Activated CD8-positive, alpha-beta memory T cell treated with anti-CD3 and anti-CD28 coated beads for 36 hours (primary cell): ENCODE data around the gene RPS4Y1. TPM values are rescaled to one million over a fixed set of nuclear protein-coding genes. Genes with fewer than 3 reads are reported as not detected.
"Not testable (repeated sequence)": the region's sequence is repeated elsewhere in the genome, so short reads cannot be mapped to it uniquely, and the experiment has no call there.

Experiments
- CTCF ChIA-PET: fragments of 350-600 bp; sonication (Branson Sonifier 250); formaldehyde crosslinking; loops from one replicate; lab custom pipeline; 2021; ENCODE audit warnings: antibody characterized with exemption; lab: Charles Lee
- POLR2A ChIA-PET: fragments of 350-600 bp; sonication (Branson Sonifier 250); formaldehyde crosslinking; loops from one replicate; lab custom pipeline; 2021; ENCODE audit warnings: antibody characterized with exemption; lab: Charles Lee
- total RNA-seq, 2 experiments: library from RNA; stranded (reverse); gene quantifications; one replicate each; pipeline ENCODE4 v1.2.3, GENCODE V29; 2021

Gene RPS4Y1
- total RNA-seq: 100 to 1,000 TPM; 319 to 331 TPM

DNA sequence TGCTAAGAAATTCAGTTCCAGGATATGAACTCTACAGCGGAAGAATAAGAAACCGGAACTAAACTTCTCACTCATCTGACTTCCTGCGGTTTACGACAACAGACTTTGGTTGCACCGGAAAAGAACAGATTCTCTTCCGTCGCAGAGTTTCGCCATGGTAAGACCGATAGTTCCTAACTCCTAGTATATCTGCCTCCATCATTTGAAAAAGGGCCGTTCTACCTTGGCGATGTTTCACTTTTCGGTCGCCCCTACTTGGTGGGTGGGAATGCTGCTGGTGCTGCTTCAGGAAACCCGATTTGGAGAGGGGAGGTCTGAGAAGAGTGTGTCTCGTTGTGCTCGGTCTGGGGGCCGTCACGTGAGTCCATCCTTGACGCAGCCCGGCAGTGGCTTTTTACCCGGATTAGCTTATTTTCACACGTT is at the start of gene RPS4Y1:
Gene RPS4Y1 (plus strand): TSS at position 132 of the 423 bp plus-strand sequence. CDS start 23 bp downstream, at position 155.
- ChIA-PET CTCF (no interaction called here), POLR2A (no interaction called here)

DNA sequence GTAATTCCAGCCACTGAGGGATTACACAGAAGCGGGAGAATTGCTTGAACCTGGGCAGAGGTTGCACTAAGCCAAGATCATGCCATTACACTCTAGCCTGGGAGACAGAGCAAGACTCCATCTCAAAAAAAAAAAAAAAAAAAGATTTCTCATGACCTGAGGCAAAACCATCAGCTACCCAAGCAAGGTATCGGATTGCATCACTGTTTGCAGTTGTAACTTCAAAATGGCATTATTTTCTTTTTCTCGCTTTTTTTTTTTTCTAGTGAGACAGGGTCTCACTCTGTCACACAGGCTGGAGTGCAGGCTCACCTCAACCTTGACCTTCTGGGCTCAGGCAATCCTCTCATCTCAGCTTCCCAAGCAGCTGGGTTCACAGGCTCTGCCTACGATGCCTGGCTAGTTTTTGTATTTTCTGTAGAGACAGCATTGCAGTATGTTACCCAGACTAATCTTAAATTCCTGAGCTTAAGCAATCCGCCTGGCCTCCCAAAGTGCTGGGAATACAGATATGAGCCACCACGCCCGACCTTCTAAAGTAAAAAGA is 44.4 kb upstream of the RPS4Y1 start:
- ChIA-PET POLR2A (no interaction called here), CTCF (no interaction called here)

GRCh38 chrY:2797991-2798390 is 43.4 kb upstream of the RPS4Y1 start:
- ChIA-PET CTCF (no interaction called here), POLR2A (no interaction called here)

- ChIA-PET POLR2A (no interaction called here), CTCF (no interaction called here)
These were observed 41.2 kb upstream of the RPS4Y1 start for GRCh38 chrY:2800246-2800645.

DNA sequence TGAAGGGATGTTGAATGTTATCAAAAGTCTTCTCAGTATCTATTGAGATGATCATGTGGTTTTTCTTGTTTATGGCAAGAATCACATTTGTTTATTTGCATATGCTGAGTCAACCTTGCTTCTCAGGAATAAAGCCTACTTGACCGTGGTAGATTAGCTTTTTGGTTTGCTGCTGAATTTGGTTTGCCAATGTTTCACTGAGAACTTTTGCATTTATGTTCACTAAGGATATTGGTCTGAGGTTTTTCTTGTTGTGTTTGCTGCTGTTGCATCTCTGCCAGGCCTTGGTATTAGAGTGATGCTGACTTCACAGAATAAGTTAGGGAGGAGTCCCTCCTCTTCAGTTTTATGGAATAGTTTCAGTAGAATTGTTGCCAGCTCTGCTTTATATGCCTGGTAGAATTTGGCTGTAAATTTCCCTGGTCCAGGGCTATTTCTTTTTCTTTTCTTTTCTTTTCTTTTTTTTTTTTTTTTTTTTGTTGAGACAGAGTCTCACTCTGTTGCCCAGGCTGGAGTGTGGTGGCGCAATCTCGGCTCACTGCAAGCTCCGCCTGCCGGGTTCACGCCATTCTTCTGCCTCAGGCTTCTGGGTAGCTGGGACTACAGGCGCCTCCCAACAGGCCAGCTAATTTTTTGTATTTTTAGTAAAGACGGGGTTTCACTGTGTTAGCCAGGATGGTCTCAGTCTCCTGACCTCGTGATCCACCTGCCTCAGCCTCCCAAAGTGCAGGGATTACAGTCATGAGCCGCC is 24.1 kb upstream of the RPS4Y1 start:
- POLR2A ChIA-PET, CTCF ChIA-PET: not testable (repeated sequence)

DNA sequence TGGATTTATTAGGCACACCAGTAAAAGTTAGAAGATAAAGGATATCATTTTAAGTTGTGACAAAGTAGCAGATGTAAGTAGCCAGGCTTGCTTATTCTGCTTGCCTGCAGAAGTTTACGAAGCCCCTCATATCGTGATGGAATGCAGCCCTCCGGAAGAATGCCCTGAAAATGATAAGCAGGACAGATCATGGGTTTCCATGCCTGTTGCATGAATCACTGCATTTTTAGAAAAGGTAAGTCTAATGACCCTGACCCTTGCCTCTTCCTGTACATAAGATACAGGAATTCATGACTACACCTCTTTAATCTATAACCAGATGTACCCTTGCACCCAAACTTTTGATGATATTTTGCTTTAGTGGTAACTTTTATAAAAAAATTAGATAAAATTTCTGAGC is 16.9 kb upstream of the RPS4Y1 start:
- ChIA-PET POLR2A (no interaction called here), CTCF (no interaction called here)

GRCh38 chrY:2828497-2828896 is 12.9 kb upstream of the RPS4Y1 start:
- ChIA-PET POLR2A (no interaction called here), CTCF (no interaction called here)

DNA sequence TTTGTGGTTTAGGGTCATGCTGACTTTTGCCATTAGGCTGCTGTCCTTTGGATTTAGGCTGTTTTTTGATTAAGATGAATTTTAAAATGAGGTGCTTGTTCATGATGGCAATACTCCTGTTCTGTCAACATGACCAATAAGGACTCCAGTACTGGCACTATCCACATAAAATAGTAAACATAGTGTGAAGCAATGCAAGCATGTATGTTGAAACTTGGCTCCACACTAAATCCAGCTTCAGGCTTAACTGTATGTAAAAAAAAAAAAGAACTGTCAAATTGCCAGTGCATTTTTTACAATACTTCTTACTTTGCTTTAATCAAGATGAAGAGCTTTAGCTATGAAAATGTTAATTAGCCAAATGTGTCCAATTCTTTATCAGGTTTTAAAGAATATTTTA is 6.2 kb upstream of the RPS4Y1 start:
- ChIA-PET CTCF (no interaction called here), POLR2A (no interaction called here)

GRCh38 chrY:2837078-2837477 is 4.3 kb upstream of the RPS4Y1 start:
- ChIA-PET CTCF (no interaction called here), POLR2A (no interaction called here)

DNA sequence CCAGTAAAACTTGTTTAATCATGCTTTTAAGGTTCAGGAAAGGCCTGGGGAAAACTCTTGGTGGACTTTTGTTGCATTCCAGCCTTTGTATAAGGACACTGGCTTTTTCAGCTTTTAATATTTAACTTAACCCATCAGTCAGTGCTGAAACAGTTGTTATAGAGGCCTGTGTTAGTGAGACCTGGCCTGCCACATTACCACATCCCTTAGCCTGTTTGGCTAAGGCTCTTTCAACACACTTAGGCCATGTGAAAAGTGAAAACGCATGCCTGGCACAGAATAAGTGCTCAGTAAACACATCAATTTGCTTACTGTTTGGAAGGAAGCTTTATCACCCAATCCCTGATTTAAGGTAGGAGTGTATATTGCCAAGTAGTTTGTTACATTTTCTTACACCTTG is 3.5 kb upstream of the RPS4Y1 start:
- ChIA-PET POLR2A (no interaction called here), CTCF (no interaction called here)

GRCh38 chrY:2846791-2847190 is 5.4 kb downstream of the RPS4Y1 start:
- ChIA-PET CTCF (no interaction called here), POLR2A (no interaction called here)

DNA sequence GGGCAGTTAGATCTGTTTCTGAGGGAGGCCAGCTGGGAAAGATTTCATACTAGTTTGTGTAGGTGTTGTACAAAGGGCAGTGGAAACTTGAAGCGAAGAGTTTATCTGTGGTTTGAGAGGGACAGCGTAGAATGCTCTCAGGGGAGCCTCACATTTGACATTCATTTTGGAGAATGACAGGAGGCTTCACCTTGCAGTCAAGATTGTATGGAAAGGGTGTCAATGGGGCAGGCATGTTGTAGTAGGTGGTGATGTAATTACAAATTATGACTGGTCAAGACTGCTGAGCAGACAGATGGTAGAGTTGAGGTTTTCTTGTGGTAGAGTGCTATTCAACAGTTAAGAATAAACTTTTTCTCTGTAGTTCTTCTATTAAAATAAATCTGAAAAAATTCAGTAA is 7.0 kb downstream of the RPS4Y1 start:
- CTCF ChIA-PET: no interaction called here
- POLR2A ChIA-PET: no interaction called here

GRCh38 chrY:2849368-2849767 is 8.0 kb downstream of the RPS4Y1 start:
- POLR2A ChIA-PET: no interaction called here

DNA sequence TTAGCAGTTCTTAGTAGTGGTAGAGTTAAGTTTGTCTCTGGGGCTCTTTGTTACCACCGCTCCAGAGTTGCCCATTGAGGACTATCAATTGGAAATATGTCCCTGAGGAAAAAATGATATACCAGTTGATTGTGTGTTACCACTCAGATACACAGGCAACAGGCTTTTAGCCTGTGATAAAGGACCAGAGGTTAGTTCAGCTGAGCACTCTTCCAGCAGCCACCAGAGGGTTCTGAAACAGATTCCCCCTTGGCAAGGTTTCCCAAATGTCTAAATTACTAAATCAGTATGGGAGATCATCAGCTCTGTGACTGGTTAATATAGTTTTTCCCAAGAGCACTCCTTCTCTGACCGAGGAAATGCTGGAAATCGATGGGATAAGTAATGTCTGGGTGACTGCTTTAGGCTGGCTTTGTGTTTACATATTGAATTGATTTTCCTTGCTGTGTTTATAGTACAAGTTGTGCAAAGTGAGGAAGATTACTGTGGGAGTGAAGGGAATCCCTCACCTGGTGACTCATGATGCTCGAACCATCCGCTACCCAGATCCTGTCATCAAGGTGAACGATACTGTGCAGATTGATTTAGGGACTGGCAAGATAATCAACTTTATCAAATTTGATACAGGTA is 12.9 kb downstream of the RPS4Y1 start:
- POLR2A ChIA-PET: no interaction called here
- CTCF ChIA-PET: no interaction called here

More at GRCh38 chrY:2849368-2849767, 8.0 kb downstream of the RPS4Y1 start:
- CTCF ChIA-PET: no interaction called here

GRCh38 chrY:2857068-2857467 is 15.7 kb downstream of the RPS4Y1 start:
- POLR2A ChIA-PET: no interaction called here

GRCh38 chrY:2857686-2858085 is 16.3 kb downstream of the RPS4Y1 start:
- POLR2A ChIA-PET: no interaction called here
- CTCF ChIA-PET: no interaction called here

More at GRCh38 chrY:2857068-2857467, 15.7 kb downstream of the RPS4Y1 start:
- CTCF ChIA-PET: no interaction called here

- ChIA-PET POLR2A (interaction anchor here (1.2 kb wide), 1 partner anchor 29 kb away, joined by 3 read pairs; no protein-coding TSS in a partner anchor), CTCF (no interaction called here)
These were observed 18.4 kb downstream of the RPS4Y1 start for GRCh38 chrY:2859782-2860181.

DNA sequence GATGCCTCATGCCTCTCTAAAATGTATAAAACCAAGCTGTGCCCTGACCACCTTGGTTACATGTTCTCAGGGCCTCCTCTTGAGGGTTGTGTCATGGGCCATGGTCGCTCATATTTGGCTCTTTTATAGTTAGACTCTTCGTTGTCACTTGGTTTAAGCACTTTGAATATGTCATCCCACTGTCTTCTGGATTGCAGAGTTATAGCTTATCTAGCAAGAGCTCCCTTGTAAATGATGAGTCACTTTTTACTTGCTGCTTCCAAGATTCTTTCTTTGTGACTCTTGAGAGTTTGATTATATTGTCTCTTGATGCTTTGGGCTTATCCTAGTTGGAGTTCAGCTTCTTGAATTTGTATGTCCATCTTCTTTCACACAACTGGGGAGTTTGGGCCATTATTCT is 19.1 kb downstream of the RPS4Y1 start:
- ChIA-PET CTCF (no interaction called here), POLR2A (no interaction called here)

- ChIA-PET POLR2A (no interaction called here), CTCF (interaction anchor here (0.5 kb wide), 1 partner anchor 16 kb away, joined by 3 read pairs; no protein-coding TSS in a partner anchor)
These were observed 25.2 kb downstream of the RPS4Y1 start for GRCh38 chrY:2866581-2866980.

- ChIA-PET CTCF (no interaction called here), POLR2A (no interaction called here)
These were observed 26.1 kb downstream of the RPS4Y1 start for GRCh38 chrY:2867469-2867868.
